Mucosa of stomach (tissue), 1 donor: Measurements from ENCODE around the gene TRIM46.

ENCODE experiments used
- H3K27me3 ChIP-seq: one replicate; pipeline ENCODE4 v1.7.0; 2013; ENCODE audit warnings: mild to moderate bottlenecking, low read length; ENCODE audit not compliant: control insufficient read depth, insufficient read depth
- H3K36me3 ChIP-seq: one replicate; pipeline ENCODE4 v1.7.0; 2013; ENCODE audit warnings: low read length; ENCODE audit not compliant: control insufficient read depth, insufficient read depth
- H3K4me1 ChIP-seq: one replicate; pipeline ENCODE4 v1.7.0; 2013; ENCODE audit warnings: mild to moderate bottlenecking, low read length; ENCODE audit not compliant: control insufficient read depth, insufficient read depth
- H3K4me3 ChIP-seq: one replicate; pipeline ENCODE4 v1.7.0; 2013; ENCODE audit warnings: low read length
- H3K9ac ChIP-seq: one replicate; pipeline ENCODE4 v1.7.0; 2013; ENCODE audit warnings: mild to moderate bottlenecking, low read length, moderate library complexity
- H3K9me3 ChIP-seq: one replicate; pipeline ENCODE4 v1.7.0; 2013; ENCODE audit warnings: mild to moderate bottlenecking, low read length, moderate library complexity; ENCODE audit not compliant: control insufficient read depth
- donor health status: Pancreatic carcinoma.

The TRIM46 gene

GRCh38 chr1:155177192-155177917 lies 3.7 kb downstream of the TRIM46 start:
- H3K4me3 ChIP-seq: no peak overlapping the region
- peaks cover 4% of the 10 kb centered on the region for H3K27me3 ChIP-seq
- H3K36me3 ChIP-seq: no peaks in the 10 kb centered on the region
- peaks cover 78% of the 10 kb centered on the region for H3K4me1 ChIP-seq
- H3K9ac ChIP-seq: peak overlapping the region; percentile 1
- no peaks in the 10 kb centered on the region for H3K9me3 ChIP-seq

- Histone ChIP-seq H3K4me3 (no peak overlapping the region), H3K9me3 (no peaks in the 10 kb centered on the region), H3K4me1 (peaks cover 76% of the 10 kb centered on the region), H3K36me3 (no peaks in the 10 kb centered on the region), H3K9ac (peak overlapping the region; percentile 1), H3K27me3 (peaks cover 4% of the 10 kb centered on the region)
Observed at GRCh38 chr1:155177918-155178281, 4.3 kb downstream of the TRIM46 start.

GRCh38 chr1:155178441-155179111 lies 4.9 kb downstream of the TRIM46 start:
- Histone ChIP-seq H3K4me3 (no peak overlapping the region), H3K36me3 (no peaks in the 10 kb centered on the region), H3K27me3 (peaks cover 4% of the 10 kb centered on the region), H3K9me3 (no peaks in the 10 kb centered on the region), H3K9ac (peak overlapping the region; percentile 47), H3K4me1 (peaks cover 71% of the 10 kb centered on the region)

- Histone ChIP-seq H3K9ac (peak overlapping the region; percentile 7), H3K4me1 (peaks cover 69% of the 10 kb centered on the region), H3K4me3 (no peak overlapping the region), H3K27me3 (peaks cover 4% of the 10 kb centered on the region), H3K36me3 (no peaks in the 10 kb centered on the region), H3K9me3 (no peaks in the 10 kb centered on the region)
Observed at GRCh38 chr1:155179112-155180031, 5.7 kb downstream of the TRIM46 start.

GRCh38 chr1:155181371-155182051 lies 7.9 kb downstream of the TRIM46 start:
- no peak overlapping the region for H3K4me3 ChIP-seq
- peaks cover 10% of the 10 kb centered on the region for H3K36me3 ChIP-seq
- H3K27me3 ChIP-seq: no peaks in the 10 kb centered on the region

GRCh38 chr1:155182052-155182550 lies 8.5 kb downstream of the TRIM46 start:
- Histone ChIP-seq H3K4me3 (no peak overlapping the region), H3K4me1 (peaks cover 73% of the 10 kb centered on the region), H3K27me3 (no peaks in the 10 kb centered on the region), H3K36me3 (peaks cover 16% of the 10 kb centered on the region), H3K9ac (no peak overlapping the region), H3K9me3 (no peaks in the 10 kb centered on the region)

More at GRCh38 chr1:155181371-155182051, 7.9 kb downstream of the TRIM46 start:
- no peak overlapping the region for H3K9ac ChIP-seq
- peaks cover 71% of the 10 kb centered on the region for H3K4me1 ChIP-seq
- H3K9me3 ChIP-seq: no peaks in the 10 kb centered on the region

GRCh38 chr1:155183775-155184221 lies 10.1 kb downstream of the TRIM46 start:
- Histone ChIP-seq H3K4me1 (peaks cover 60% of the 10 kb centered on the region), H3K9me3 (no peaks in the 10 kb centered on the region), H3K36me3 (peaks cover 28% of the 10 kb centered on the region), H3K27me3 (no peaks in the 10 kb centered on the region), H3K9ac (peak overlapping the region; percentile 88), H3K4me3 (no peak overlapping the region)

GRCh38 chr1:155184351-155184811 lies 10.7 kb downstream of the TRIM46 start:
- H3K4me1 ChIP-seq: peaks cover 54% of the 10 kb centered on the region

GRCh38 chr1:155184835-155185782 lies 11.5 kb downstream of the TRIM46 start:
- Histone ChIP-seq H3K27me3 (no peaks in the 10 kb centered on the region), H3K4me1 (peaks cover 47% of the 10 kb centered on the region), H3K9ac (peak overlapping the region; percentile 88), H3K36me3 (peaks cover 28% of the 10 kb centered on the region), H3K4me3 (no peak overlapping the region), H3K9me3 (no peaks in the 10 kb centered on the region)

More at GRCh38 chr1:155184351-155184811, 10.7 kb downstream of the TRIM46 start:
- no peaks in the 10 kb centered on the region for H3K27me3 ChIP-seq
- no peak overlapping the region for H3K4me3 ChIP-seq
- H3K9ac ChIP-seq: peak overlapping the region; percentile 88
- peaks cover 28% of the 10 kb centered on the region for H3K36me3 ChIP-seq
- no peaks in the 10 kb centered on the region for H3K9me3 ChIP-seq

- Histone ChIP-seq H3K9ac (peak overlapping the region; percentile 88), H3K9me3 (no peaks in the 10 kb centered on the region), H3K4me3 (peak overlapping the region; percentile 52), H3K27me3 (no peaks in the 10 kb centered on the region), H3K4me1 (peaks cover 47% of the 10 kb centered on the region), H3K36me3 (peaks cover 28% of the 10 kb centered on the region)
Observed at GRCh38 chr1:155185783-155186066, 12.1 kb downstream of the TRIM46 start.
